Suprapubic skin (tissue), 4 donors: ENCODE results near the gene ANKRD26. TPM values are rescaled to one million over a fixed set of nuclear protein-coding genes. Genes with fewer than 3 reads are reported as not detected.

Experiments
- DNase-seq, 2 donors: peaks; one replicate each; pipeline ENCODE4 v3.0.0-alpha.2; 2019; ENCODE audit warnings: low spot score in 2 of 2
- H3K27ac ChIP-seq: fragments of 200-600 bp; sonication (generic); one replicate; pipeline ENCODE4 v1.5.1; 2019
- H3K27me3 ChIP-seq: fragments of 200-600 bp; sonication (generic); one replicate; pipeline ENCODE4 v1.5.1; 2019
- H3K36me3 ChIP-seq: fragments of 200-600 bp; sonication (generic); one replicate; pipeline ENCODE4 v1.5.1; 2019
- H3K4me1 ChIP-seq: fragments of 200-600 bp; sonication (generic); one replicate; pipeline ENCODE4 v1.5.1; 2019
- H3K4me3 ChIP-seq: fragments of 200-600 bp; sonication (generic); one replicate; pipeline ENCODE4 v1.5.1; 2019; ENCODE audit warnings: mild to moderate bottlenecking
- H3K9me3 ChIP-seq: fragments of 200-600 bp; sonication (generic); one replicate; pipeline ENCODE4 v1.5.1; 2019
- EP300 ChIP-seq: sonication (generic); formaldehyde crosslinking; IDR thresholded peaks from one replicate; pipeline ENCODE4 v1.6.1; 2017; ENCODE audit warnings: antibody characterized with exemption
- POLR2A ChIP-seq, 2 donors: fragments of 450-650 bp; IDR thresholded peaks; one replicate each; pipeline ENCODE4 v1.6.1; 2017; ENCODE audit warnings: antibody characterized with exemption in 2 of 2, mild to moderate bottlenecking in 2 of 2, moderate library complexity in 2 of 2
- POLR2AphosphoS5 ChIP-seq, 3 donors: sonication (generic); formaldehyde crosslinking; IDR thresholded peaks; one replicate each; pipeline ENCODE4 v1.6.1; 2017; ENCODE audit warnings: antibody characterized with exemption in 3 of 3
- WGBS: methylation state at CpG from one replicate; pipeline ENCODE4 v1.1.5; 2018; 5-methylcytosine and 5-hydroxymethylcytosine counted together
- total RNA-seq, 4 donors: library from RNA; depleted of rRNA; stranded (reverse); fragments of >200 nt; gene quantifications; one replicate each; pipeline ENCODE4 v1.1.0, GENCODE V29; 2016
- TF ChIP-seq, protein P1 (sequence below), 2 donors: fragments of 200-600 bp in 1 of 2; fragments of 450-650 bp in 1 of 2; sonication (generic) in 1 of 2; IDR thresholded peaks; one replicate each; pipeline ENCODE4 v1.5.1; 2016 to 2019; ENCODE audit warnings: antibody characterized with exemption in 2 of 2, mild to moderate bottlenecking in 1 of 2, moderate library complexity in 1 of 2

Gene ANKRD26
- total RNA-seq, 4 donors from 2014 or later: 2.8 to 17.1 (median 7.9) TPM

DNA sequence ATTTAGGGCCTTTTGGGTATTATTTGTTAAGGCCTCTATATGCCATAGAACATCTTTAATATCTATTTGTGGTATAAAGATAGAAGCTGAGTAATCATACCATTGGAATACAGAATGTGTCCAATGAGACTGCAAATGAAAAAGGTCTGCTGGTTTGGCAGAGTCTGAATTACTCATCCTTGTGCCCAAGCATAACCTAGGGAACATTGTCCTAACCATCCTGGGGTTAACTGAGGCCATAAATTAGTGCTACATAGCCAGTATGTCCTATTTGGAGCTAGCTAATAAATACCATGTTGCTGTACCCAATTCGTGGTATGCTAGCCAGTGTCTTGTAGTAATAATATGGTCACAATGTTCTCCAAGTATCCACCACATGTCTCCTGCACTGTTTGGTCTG is 117.1 kb downstream of the ANKRD26 start:
- H3K27me3 ChIP-seq: no peaks in the 10 kb centered on the region
- no peaks in the 10 kb centered on the region for H3K9me3 ChIP-seq
- TF ChIP-seq POLR2A (IDR thresholded peaks at IDR 0.05) (no peak), POLR2AphosphoS5 (IDR thresholded peaks at IDR 0.05) (no peak), EP300 (no peak)
- TF ChIP-seq, protein P1, sequence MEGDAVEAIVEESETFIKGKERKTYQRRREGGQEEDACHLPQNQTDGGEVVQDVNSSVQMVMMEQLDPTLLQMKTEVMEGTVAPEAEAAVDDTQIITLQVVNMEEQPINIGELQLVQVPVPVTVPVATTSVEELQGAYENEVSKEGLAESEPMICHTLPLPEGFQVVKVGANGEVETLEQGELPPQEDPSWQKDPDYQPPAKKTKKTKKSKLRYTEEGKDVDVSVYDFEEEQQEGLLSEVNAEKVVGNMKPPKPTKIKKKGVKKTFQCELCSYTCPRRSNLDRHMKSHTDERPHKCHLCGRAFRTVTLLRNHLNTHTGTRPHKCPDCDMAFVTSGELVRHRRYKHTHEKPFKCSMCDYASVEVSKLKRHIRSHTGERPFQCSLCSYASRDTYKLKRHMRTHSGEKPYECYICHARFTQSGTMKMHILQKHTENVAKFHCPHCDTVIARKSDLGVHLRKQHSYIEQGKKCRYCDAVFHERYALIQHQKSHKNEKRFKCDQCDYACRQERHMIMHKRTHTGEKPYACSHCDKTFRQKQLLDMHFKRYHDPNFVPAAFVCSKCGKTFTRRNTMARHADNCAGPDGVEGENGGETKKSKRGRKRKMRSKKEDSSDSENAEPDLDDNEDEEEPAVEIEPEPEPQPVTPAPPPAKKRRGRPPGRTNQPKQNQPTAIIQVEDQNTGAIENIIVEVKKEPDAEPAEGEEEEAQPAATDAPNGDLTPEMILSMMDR (IDR thresholded peaks at IDR 0.05): no peak
- 44% methylated on average over 1 of the region's 1 CpG for WGBS
- peaks cover 2% of the 10 kb centered on the region for H3K36me3 ChIP-seq
- H3K4me3 ChIP-seq: no peak overlapping the region
- H3K4me1 ChIP-seq: no peaks in the 10 kb centered on the region
- H3K27ac ChIP-seq: no peak overlapping the region
- DNase-seq: no peak

DNA sequence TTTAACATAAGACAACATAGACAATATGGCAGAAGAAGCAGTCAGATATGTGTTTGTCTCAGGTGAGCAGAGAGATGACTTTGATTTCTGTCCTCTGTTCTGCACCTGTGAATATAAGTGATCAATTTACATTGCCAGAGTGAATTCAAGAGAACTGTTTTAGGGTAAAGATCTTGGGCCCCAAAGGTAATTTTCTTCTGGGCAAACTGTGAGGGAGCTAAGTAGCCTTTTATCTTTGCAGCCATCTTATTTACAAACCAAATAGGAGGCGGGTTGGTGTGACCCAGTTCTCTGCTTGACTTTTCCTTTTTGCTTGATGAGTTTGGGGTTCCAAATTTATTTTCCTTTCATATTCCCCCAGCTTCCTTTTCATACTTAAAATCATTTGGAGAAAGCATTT is 118.2 kb downstream of the ANKRD26 start:
- TF ChIP-seq, protein P1 (IDR thresholded peaks at IDR 0.05): no peak
- TF ChIP-seq POLR2A (IDR thresholded peaks at IDR 0.05): no peak
- TF ChIP-seq POLR2AphosphoS5 (IDR thresholded peaks at IDR 0.05): no peak
- TF ChIP-seq EP300: no peak
- H3K4me3 ChIP-seq: no peak overlapping the region
- no peaks in the 10 kb centered on the region for H3K4me1 ChIP-seq
- H3K27me3 ChIP-seq: no peaks in the 10 kb centered on the region
- H3K9me3 ChIP-seq: no peaks in the 10 kb centered on the region
- H3K27ac ChIP-seq: no peak overlapping the region
- H3K36me3 ChIP-seq: peaks cover 2% of the 10 kb centered on the region
- WGBS: 87% methylated on average over 1 of the region's 1 CpG
- DNase-seq: no peak

DNA sequence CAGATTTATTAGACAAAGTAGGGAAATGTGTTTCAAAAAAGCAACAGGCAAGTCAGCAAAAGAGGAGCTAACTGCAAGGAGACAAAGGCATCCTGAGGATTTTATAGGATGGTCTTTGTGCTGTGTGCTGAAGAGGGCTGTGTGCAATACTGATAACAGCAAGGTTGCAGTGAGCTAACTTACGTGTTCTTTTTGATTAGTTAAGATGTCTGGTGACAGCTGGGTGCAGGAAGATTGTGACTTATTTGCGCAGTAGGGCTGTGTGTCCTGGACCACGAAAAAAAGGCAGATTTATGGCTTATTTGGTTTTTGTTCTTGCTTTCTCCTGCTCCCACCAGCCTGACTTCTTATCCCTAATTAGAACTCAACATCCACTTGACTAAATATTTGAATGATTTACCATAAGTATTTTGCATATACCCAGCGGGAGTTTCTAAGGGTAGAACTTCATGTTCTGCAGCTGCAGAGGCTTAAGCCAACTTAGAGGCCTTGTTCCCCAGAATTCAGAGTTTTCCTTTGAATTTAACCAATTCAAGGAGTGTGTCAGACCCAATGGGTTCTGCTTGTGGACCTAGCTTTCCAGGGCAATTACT is 119.0 kb downstream of the ANKRD26 start:
- H3K9me3 ChIP-seq: no peaks in the 10 kb centered on the region
- H3K4me3 ChIP-seq: no peak overlapping the region
- H3K27me3 ChIP-seq: no peaks in the 10 kb centered on the region
- no peak overlapping the region for H3K27ac ChIP-seq
- TF ChIP-seq POLR2AphosphoS5 (IDR thresholded peaks at IDR 0.05) (no peak), POLR2A (IDR thresholded peaks at IDR 0.05) (no peak)
- H3K36me3 ChIP-seq: peaks cover 2% of the 10 kb centered on the region
- 83% methylated on average over 4 of the region's 4 CpGs for WGBS
- no peak for DNase-seq
- no peaks in the 10 kb centered on the region for H3K4me1 ChIP-seq

DNA sequence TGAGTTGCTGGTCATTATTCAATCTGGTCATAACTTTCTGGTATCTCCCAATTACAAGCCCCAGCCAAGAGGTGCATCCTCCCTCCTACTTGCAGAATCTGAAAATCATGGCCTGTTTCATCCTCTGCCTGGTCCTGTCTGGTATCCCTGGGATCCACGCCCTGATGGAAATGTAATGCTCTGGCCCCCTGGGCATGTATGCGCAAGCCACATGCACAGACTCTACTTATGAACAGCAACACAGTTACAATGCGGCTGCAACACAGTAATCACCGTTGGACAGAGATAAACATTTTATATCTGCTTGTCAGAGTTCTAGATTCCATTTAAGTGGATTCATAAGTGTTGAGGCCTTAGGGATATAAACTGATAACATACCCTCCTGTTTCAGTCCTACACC is 121.8 kb downstream of the ANKRD26 start:
- DNase-seq: no peak
- Histone ChIP-seq H3K4me3 (no peak overlapping the region), H3K4me1 (no peaks in the 10 kb centered on the region), H3K36me3 (peaks cover 2% of the 10 kb centered on the region), H3K9me3 (no peaks in the 10 kb centered on the region), H3K27me3 (no peaks in the 10 kb centered on the region), H3K27ac (no peak overlapping the region)
- WGBS: 83% methylated on average over 4 of the region's 4 CpGs
- TF ChIP-seq POLR2AphosphoS5 (IDR thresholded peaks at IDR 0.05): no peak
- TF ChIP-seq POLR2A (IDR thresholded peaks at IDR 0.05): no peak
- TF ChIP-seq EP300: no peak
- TF ChIP-seq, protein P1 (IDR thresholded peaks at IDR 0.05): no peak

DNA sequence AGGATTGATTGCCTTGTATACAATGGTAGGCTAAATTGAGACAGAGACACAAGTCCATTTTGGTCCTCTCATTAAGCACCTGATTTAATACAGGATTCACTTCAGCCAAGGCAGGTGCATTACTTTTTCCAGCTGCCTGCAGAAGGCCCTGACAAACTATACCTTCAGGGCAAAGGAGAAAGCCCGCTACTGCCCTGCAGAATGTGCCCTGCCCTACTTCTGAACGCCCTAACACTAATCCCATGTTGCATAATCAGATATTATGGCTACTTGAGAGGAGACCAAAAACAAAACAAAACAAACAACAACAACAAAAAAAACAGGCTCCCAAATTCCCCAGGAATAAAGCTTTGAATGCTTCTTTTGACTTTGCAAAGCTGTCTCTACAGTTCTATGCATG is 122.7 kb downstream of the ANKRD26 start:
- Histone ChIP-seq H3K27ac (no peak overlapping the region), H3K36me3 (peaks cover 2% of the 10 kb centered on the region), H3K4me1 (no peaks in the 10 kb centered on the region), H3K27me3 (no peaks in the 10 kb centered on the region), H3K9me3 (no peaks in the 10 kb centered on the region), H3K4me3 (no peak overlapping the region)
- TF ChIP-seq, protein P1 (IDR thresholded peaks at IDR 0.05): no peak
- TF ChIP-seq EP300 (no peak), POLR2AphosphoS5 (IDR thresholded peaks at IDR 0.05) (no peak), POLR2A (IDR thresholded peaks at IDR 0.05) (no peak)
- DNase-seq: no peak
- 72% methylated on average over 2 of the region's 2 CpGs for WGBS

DNA sequence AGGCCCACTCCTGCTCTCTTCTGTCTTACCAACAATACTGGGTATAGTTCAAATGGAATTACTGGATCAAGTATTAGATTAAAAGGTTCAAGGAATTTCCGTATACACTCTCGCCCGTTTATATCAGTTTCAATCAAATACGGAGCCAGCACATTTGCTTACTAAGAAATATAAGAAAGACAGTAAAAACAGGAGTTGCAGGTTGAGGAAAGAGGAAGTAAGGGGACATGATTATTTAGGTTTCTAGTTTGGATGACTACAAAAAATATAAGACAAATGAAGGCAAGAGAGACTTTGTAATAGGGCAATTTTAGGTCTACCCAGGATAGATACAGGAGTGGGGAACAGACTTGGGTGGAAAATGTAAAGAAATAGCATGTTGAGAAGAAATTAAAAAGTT is 129.6 kb downstream of the ANKRD26 start:
- TF ChIP-seq POLR2AphosphoS5 (IDR thresholded peaks at IDR 0.05): no peak
- TF ChIP-seq, protein P1 (IDR thresholded peaks at IDR 0.05): no peak
- TF ChIP-seq EP300: no peak
- TF ChIP-seq POLR2A (IDR thresholded peaks at IDR 0.05): no peak
- H3K4me1 ChIP-seq: no peaks in the 10 kb centered on the region
- H3K4me3 ChIP-seq: no peak overlapping the region
- no peak overlapping the region for H3K27ac ChIP-seq
- H3K27me3 ChIP-seq: no peaks in the 10 kb centered on the region
- no peak for DNase-seq
- H3K9me3 ChIP-seq: no peaks in the 10 kb centered on the region
- no peaks in the 10 kb centered on the region for H3K36me3 ChIP-seq
- 93% methylated on average over 4 of the region's 4 CpGs for WGBS
